B cell (primary cell): Measurements from ENCODE around the gene DGAT2. TPM values are rescaled to one million over a fixed set of nuclear protein-coding genes. Genes with fewer than 3 reads are reported as not detected.

ENCODE experiments used
- ATAC-seq: fragments of 200-7000 bp; cut with Tn5 transposase; one replicate; pipeline ENCODE4 v1.10.0; 2021; ENCODE audit warnings: low read depth, mild to moderate bottlenecking, moderate number of reproducible peaks, moderate library complexity
- CTCF ChIA-PET: fragments of 350-600 bp; sonication (Branson Sonifier 250); formaldehyde crosslinking; loops from one replicate; lab custom pipeline; 2021; ENCODE audit warnings: antibody characterized with exemption, inconsistent platforms; lab: Charles Lee
- POLR2A ChIA-PET: fragments of 350-600 bp; sonication (Branson Sonifier 250); formaldehyde crosslinking; loops from one replicate; lab custom pipeline; 2021; ENCODE audit warnings: antibody characterized with exemption; lab: Charles Lee
- DNase-seq: peaks from one replicate; pipeline ENCODE4 v3.0.0; 2013
- H2AFZ ChIP-seq: 2 replicates; pipeline ENCODE4 v1.6.1; 2012; ENCODE audit warnings: mild to moderate bottlenecking, low read depth, low read length; ENCODE audit not compliant: insufficient read depth, poor library complexity, severe bottlenecking
- H3K27ac ChIP-seq, 2 donors: 1 replicate in 1 of 2; 2 replicates in 1 of 2; pipeline ENCODE4 v1.5.1; 2012 to 2013; ENCODE audit warnings: low read length in 2 of 2, mild to moderate bottlenecking in 2 of 2, moderate library complexity in 1 of 2
- H3K27me3 ChIP-seq, 4 experiments: fragments of 200-600 bp in 1 of 4; sonication (generic) in 1 of 4; replicated peaks in 1 of 4; 1 replicate in 2 of 4; 2 replicates in 2 of 4; pipeline versions ENCODE4 v1.6.1 to v1.7.0; 2013 to 2016; ENCODE audit warnings: low read length in 3 of 4, mild to moderate bottlenecking in 2 of 4, mixed read lengths in 1 of 4, moderate library complexity in 1 of 4; ENCODE audit not compliant: insufficient read depth in 4 of 4, control insufficient read depth in 3 of 4; ENCODE audit errors: control extremely low read depth in 1 of 4
- H3K36me3 ChIP-seq, 2 experiments: replicated peaks in 1 of 2; 1 replicate in 1 of 2; 2 replicates in 1 of 2; pipeline versions ENCODE4 v1.6.1 to v1.7.1; 2013; ENCODE audit warnings: low read length in 1 of 2; ENCODE audit not compliant: insufficient read depth in 2 of 2, control insufficient read depth in 1 of 2; ENCODE audit errors: control extremely low read depth in 1 of 2, extremely low read depth in 1 of 2
- H3K4me1 ChIP-seq, 2 donors: fragments of 200-600 bp in 1 of 2; sonication (generic) in 1 of 2; 1 replicate in 1 of 2; 2 replicates in 1 of 2; pipeline versions ENCODE4 v1.5.1 to v1.6.1; 2013 to 2017; ENCODE audit warnings: low read length in 2 of 2; ENCODE audit not compliant: control insufficient read depth in 2 of 2, insufficient read depth in 2 of 2
- H3K4me2 ChIP-seq: replicated peaks from 2 replicates; pipeline ENCODE3; 2012; ENCODE audit warnings: mild to moderate bottlenecking, low read depth, low read length; ENCODE audit not compliant: poor library complexity, severe bottlenecking
- H3K4me3 ChIP-seq, 5 experiments: fragments of 200-600 bp in 1 of 5; sonication (generic) in 1 of 5; 1 replicate in 3 of 5; 2 replicates in 2 of 5; pipeline versions ENCODE4 v1.5.1 to v1.7.0; 2011 to 2016; ENCODE audit warnings: low read length in 4 of 5, mild to moderate bottlenecking in 4 of 5, low read depth in 2 of 5, control low read depth in 1 of 5, moderate library complexity in 1 of 5; ENCODE audit not compliant: insufficient read depth in 1 of 5; ENCODE audit errors: control extremely low read depth in 1 of 5, extremely low read depth in 1 of 5
- H3K79me2 ChIP-seq: fragments of 200-600 bp; sonication (generic); one replicate; pipeline ENCODE4 v1.6.0; 2016; ENCODE audit warnings: low read length; ENCODE audit not compliant: control insufficient read depth, insufficient read depth
- H3K9ac ChIP-seq: fragments of 200-600 bp; sonication (generic); 2 replicates; pipeline ENCODE4 v1.6.1; 2017; ENCODE audit warnings: mild to moderate bottlenecking, low read length, moderate library complexity
- H3K9me3 ChIP-seq, 3 donors: one replicate each; pipeline versions ENCODE4 v1.6.1 to v1.7.1; 2013; ENCODE audit warnings: low read length in 2 of 3; ENCODE audit not compliant: control insufficient read depth in 2 of 3, insufficient read depth in 1 of 3; ENCODE audit errors: control extremely low read depth in 1 of 3
- H4K20me1 ChIP-seq: 2 replicates; pipeline ENCODE4 v1.6.0; 2012; ENCODE audit warnings: mild to moderate bottlenecking, low read length; ENCODE audit not compliant: insufficient read depth, control insufficient read depth, poor library complexity, severe bottlenecking
- H3K27ac Mint-ChIP-seq: one replicate; pipeline ENCODE4 v1.8.0; 2021; ENCODE audit warnings: mixed read lengths
- H3K27me3 Mint-ChIP-seq: one replicate; pipeline ENCODE4 v1.8.0; 2021; ENCODE audit warnings: mixed read lengths
- H3K4me1 Mint-ChIP-seq: one replicate; pipeline ENCODE4 v1.8.0; 2021; ENCODE audit warnings: mixed read lengths
- H3K4me3 Mint-ChIP-seq: one replicate; pipeline ENCODE4 v1.8.0; 2021; ENCODE audit warnings: mixed read lengths
- H3K9me3 Mint-ChIP-seq: one replicate; pipeline ENCODE4 v1.8.0; 2022; ENCODE audit warnings: mixed read lengths; ENCODE audit not compliant: insufficient read depth
- CTCF ChIP-seq: fragments of 200-600 bp; IDR thresholded peaks from one replicate; pipeline ENCODE4 v1.8.0; 2022; ENCODE audit warnings: antibody characterized with exemption, mild to moderate bottlenecking
- EZH2 ChIP-seq: IDR thresholded peaks from 2 replicates; pipeline ENCODE4 v1.6.1; 2012; ENCODE audit warnings: borderline replicate concordance, low read depth, mild to moderate bottlenecking, moderate library complexity, low read length; ENCODE audit not compliant: insufficient read depth, poor library complexity, severe bottlenecking
- WGBS: methylation state at CpG from one replicate; pipeline ENCODE4 v1.1.5; 2013; ENCODE audit warnings: missing lambda C conversion rate; ENCODE audit not compliant: insufficient coverage; 5-methylcytosine and 5-hydroxymethylcytosine counted together
- intact Hi-C: fragments of 100-400 bp; cut with micrococcal nuclease; formaldehyde crosslinking; loops from one replicate; pipeline ENCODE4 v1.10.0; 2022
- polyA plus RNA-seq: library from polyadenylated mRNA; depleted of rRNA; stranded (reverse); fragments of >200 nt; gene quantifications from 2 replicates; pipeline ENCODE4 v1.2.3, GENCODE V29; 2012
- total RNA-seq, 2 donors: library from RNA; stranded (reverse); fragments of 120-200 nt in 1 of 2; gene quantifications; 1 replicate in 1 of 2; 2 replicates in 1 of 2; pipeline versions ENCODE4 v1.2.3 to v1.2.4, GENCODE V29; 2013 to 2022

DGAT2 gene
- total and polyA plus RNA-seq, 2 donors (not counting 1 experiment from before 2014, with no cell fraction given), result 5.8 to 6.5 TPM

- Histone ChIP-seq H3K79me2 (no peaks in the 10 kb centered on the region), H2AFZ (no peak overlapping the region), H3K4me1 (peaks cover 8 to 13% of the 10 kb centered on the region in 2 donors), H3K4me3 (no peak overlapping the region), H3K36me3 (peaks cover 0 to 12% of the 10 kb centered on the region in 2 experiments), H3K9ac (no peak overlapping the region), H3K27ac (no peak overlapping the region), H3K4me2 (no peak overlapping the region), H3K27me3 (no peaks in the 10 kb centered on the region), H4K20me1 (no peaks in the 10 kb centered on the region), H3K9me3 (no peaks in the 10 kb centered on the region)
- TF ChIP-seq CTCF (no peak), EZH2 (no peak)
- intact Hi-C loops, result no loop called here
- ATAC-seq, result no peak
- DNase-seq, result no peak
- no peak overlapping the region for H3K27ac Mint-ChIP-seq
- WGBS, result 86% methylated on average over 2 of the region's 4 CpGs
- H3K4me3 Mint-ChIP-seq, result no peak overlapping the region
- ChIA-PET POLR2A (no interaction called here), CTCF (no interaction called here)
- H3K4me1 Mint-ChIP-seq, result peaks cover 16% of the 10 kb centered on the region
- H3K9me3 Mint-ChIP-seq, result no peaks in the 10 kb centered on the region
- H3K27me3 Mint-ChIP-seq, result no peaks in the 10 kb centered on the region
Measured at GRCh38 chr11:75783416-75784084, 15.0 kb downstream of the DGAT2 start.

GRCh38 chr11:75784085-75784478 is 15.5 kb downstream of the DGAT2 start:
- Histone ChIP-seq H3K4me3 (no peak overlapping the region), H3K9ac (no peak overlapping the region), H4K20me1 (no peaks in the 10 kb centered on the region), H3K4me2 (no peak overlapping the region), H3K27ac (no peak overlapping the region), H3K9me3 (no peaks in the 10 kb centered on the region), H3K27me3 (no peaks in the 10 kb centered on the region), H3K79me2 (no peaks in the 10 kb centered on the region), H2AFZ (no peak overlapping the region), H3K36me3 (peaks cover 0 to 12% of the 10 kb centered on the region in 2 experiments), H3K4me1 (peaks cover 8 to 13% of the 10 kb centered on the region in 2 donors)
- ChIA-PET CTCF (no interaction called here), POLR2A (no interaction called here)
- ATAC-seq (no peak), DNase-seq (no peak)
- no peaks in the 10 kb centered on the region for H3K27me3 Mint-ChIP-seq
- peaks cover 16% of the 10 kb centered on the region for H3K4me1 Mint-ChIP-seq
- no peak for TF ChIP-seq CTCF
- WGBS, result 92% methylated on average over 2 of the region's 2 CpGs
- H3K4me3 Mint-ChIP-seq, result no peak overlapping the region
- intact Hi-C loops, result no loop called here
- no peaks in the 10 kb centered on the region for H3K9me3 Mint-ChIP-seq
- no peak overlapping the region for H3K27ac Mint-ChIP-seq
